Ovary (tissue), 9 donors: ENCODE data around the gene MYRIP. TPM values are rescaled to one million over a fixed set of nuclear protein-coding genes. Genes with fewer than 3 reads are reported as not detected.

ENCODE experiments used
- DNase-seq, 5 donors: peaks; one replicate each; pipeline ENCODE4 v3.0.0-alpha.2; 2019 to 2020
- H3K27ac ChIP-seq, 2 donors: fragments of 200-600 bp; one replicate each; pipeline versions ENCODE4 v1.5.1 to v1.8.0; 2019 to 2022
- H3K27me3 ChIP-seq: fragments of 200-600 bp; one replicate; pipeline ENCODE4 v1.8.0; 2022
- H3K36me3 ChIP-seq: fragments of 200-600 bp; sonication (generic); one replicate; pipeline ENCODE4 v1.5.1; 2019
- H3K4me1 ChIP-seq: one replicate; pipeline ENCODE4 v1.8.1; 2013; ENCODE audit warnings: mild to moderate bottlenecking, moderate library complexity; ENCODE audit not compliant: insufficient read depth
- H3K4me3 ChIP-seq: fragments of 200-600 bp; sonication (generic); one replicate; pipeline ENCODE4 v1.5.1; 2017
- H3K9me3 ChIP-seq, 2 donors: fragments of 200-600 bp in 1 of 2; sonication (generic) in 1 of 2; one replicate each; pipeline versions ENCODE4 v1.5.1 to v1.8.1; 2013 to 2019; ENCODE audit warnings: mild to moderate bottlenecking in 1 of 2, moderate library complexity in 1 of 2
- CTCF ChIP-seq, 3 donors: fragments of 450-650 bp in 2 of 3; fragments of 200-600 bp in 1 of 3; IDR thresholded peaks; one replicate each; pipeline versions ENCODE4 v1.5.1 to v1.8.0; 2016 to 2022; ENCODE audit warnings: antibody characterized with exemption in 3 of 3, mild to moderate bottlenecking in 1 of 3
- EP300 ChIP-seq: sonication (generic); formaldehyde crosslinking; IDR thresholded peaks from one replicate; pipeline ENCODE4 v1.6.1; 2017; ENCODE audit warnings: antibody characterized with exemption
- POLR2A ChIP-seq: fragments of 450-650 bp; IDR thresholded peaks from one replicate; pipeline ENCODE4 v1.6.1; 2017; ENCODE audit warnings: antibody characterized with exemption, mild to moderate bottlenecking, moderate library complexity
- WGBS, 3 donors: extraction: QIAGEN DNeasy Blood & Tissue Kit in 1 of 3; methylation state at CpG; one replicate each; pipeline versions ENCODE4 v1.1.5 to v1.1.7; 2013 to 2017; 5-methylcytosine and 5-hydroxymethylcytosine counted together
- intact Hi-C, 4 donors: fragments of 100-400 bp; cut with DNase I; formaldehyde crosslinking; loops; one replicate each; pipeline versions ENCODE4 v1.11.0 to v1.15.1; 2022 to 2023
- polyA plus RNA-seq, 2 donors: library from polyadenylated mRNA; stranded (reverse); fragments of 200-250 nt in 1 of 2; fragments of 350-450 nt in 1 of 2; fragmentation: Illumina TruSeq in 1 of 2; extraction: RNeasy Lipid Tissue Mini Kit (QIAGEN cat#74804) in 1 of 2; gene quantifications; one replicate each; pipeline ENCODE4 v1.2.3, GENCODE V29; 2013 to 2014
- total RNA-seq, 7 donors: library from RNA; depleted of rRNA in 2 of 7; stranded (reverse); fragments of >200 nt in 2 of 7; fragmentation: NEBNext Ultra II Directional in 3 of 7; extraction: Animal tissue kit (Norgen Biotek cat#: 25700) in 3 of 7; gene quantifications; one replicate each; pipeline versions ENCODE4 v1.1.0 to v1.2.4, GENCODE V29; 2016 to 2023
- donor health status: DM: no; HTN: no; CAD: no; lungs with moderate emphysema.
- donor health status: DM: no; HTN: no; CAD: no.
- donor health status: Bipolar disorder and iron deficiency.
- donor health status: DM: yes; HTN: yes; CAD: no.
- donor health status: DM: no; HTN: no; CAD: no.
- donor health status: DM: yes; HTN: yes; CAD: no.

The MYRIP gene
- total and polyA plus RNA-seq, 9 donors, result 2.8 to 8.4 (median 4.5) TPM

DNA sequence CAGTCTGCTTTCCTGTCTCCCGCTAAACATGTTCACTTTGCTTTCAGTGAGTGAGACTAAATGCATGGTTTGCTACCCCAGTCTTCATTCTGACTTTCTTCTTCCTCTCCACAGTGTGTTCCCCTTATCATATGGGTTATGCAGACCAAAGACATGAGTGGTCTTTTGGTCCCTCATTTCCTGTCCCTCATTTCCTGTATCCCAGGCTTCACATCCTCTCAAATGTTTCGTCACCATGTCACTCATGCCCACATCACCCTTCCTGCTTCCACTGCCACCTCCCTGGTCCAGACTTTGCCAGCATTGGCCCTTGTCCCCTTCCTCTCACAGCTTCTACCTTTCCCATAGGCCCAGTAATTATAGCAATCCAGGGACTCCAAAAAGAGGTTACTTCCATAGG lies 209.0 kb downstream of the MYRIP start:
- intact Hi-C loops, result no loop called here
- no peak overlapping the region for H3K27ac ChIP-seq
- H3K27me3 ChIP-seq, result no peaks in the 10 kb centered on the region
- no peak overlapping the region for H3K4me3 ChIP-seq
- no peak for DNase-seq
- TF ChIP-seq POLR2A (no peak), CTCF (IDR thresholded peaks at IDR 0.05) (no peak), EP300 (no peak)
- 90 to 98% (median 90%) methylated on average over 2 of the region's 2 CpGs for WGBS, 3 donors
- peaks cover 1% of the 10 kb centered on the region for H3K4me1 ChIP-seq
- H3K9me3 ChIP-seq, result no peaks in the 10 kb centered on the region
- no peaks in the 10 kb centered on the region for H3K36me3 ChIP-seq

GRCh38 chr3:40019376-40019775 lies 210.0 kb downstream of the MYRIP start:
- no peaks in the 10 kb centered on the region for H3K36me3 ChIP-seq
- no peak for DNase-seq
- no peaks in the 10 kb centered on the region for H3K9me3 ChIP-seq
- H3K27ac ChIP-seq, result no peak overlapping the region
- peaks cover 1% of the 10 kb centered on the region for H3K4me1 ChIP-seq
- H3K4me3 ChIP-seq, result no peak overlapping the region
- WGBS, 3 donors, result 71 to 81% (median 72%) methylated on average over 3 of the region's 3 CpGs
- no peaks in the 10 kb centered on the region for H3K27me3 ChIP-seq
- TF ChIP-seq CTCF (IDR thresholded peaks at IDR 0.05) (no peak), POLR2A (no peak), EP300 (no peak)
- intact Hi-C loops, result no loop called here

DNA sequence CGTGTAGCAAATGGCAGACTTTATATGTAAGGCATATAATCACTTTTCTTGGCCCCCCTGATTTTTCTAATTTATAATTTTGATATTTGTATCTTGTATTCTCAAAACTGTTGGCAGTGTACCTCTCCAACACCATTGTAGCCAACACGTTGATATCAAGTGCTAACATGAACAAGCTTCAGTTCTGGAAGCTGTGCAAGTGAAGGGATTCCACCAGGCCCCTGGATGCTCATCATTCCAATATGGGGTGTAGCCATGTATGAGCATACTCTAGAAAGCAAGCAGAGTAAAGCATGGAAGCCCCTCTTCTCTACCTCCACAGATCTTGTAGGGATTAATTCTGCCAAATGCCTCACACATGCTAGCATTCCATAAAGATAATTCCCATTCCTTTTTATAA lies 211.3 kb downstream of the MYRIP start:
- Histone ChIP-seq H3K4me1 (peaks cover 1% of the 10 kb centered on the region), H3K27ac (no peak overlapping the region), H3K9me3 (no peaks in the 10 kb centered on the region), H3K27me3 (no peaks in the 10 kb centered on the region), H3K4me3 (no peak overlapping the region), H3K36me3 (no peaks in the 10 kb centered on the region)
- no peak for TF ChIP-seq EP300
- TF ChIP-seq POLR2A, result no peak
- TF ChIP-seq CTCF (IDR thresholded peaks at IDR 0.05), result no peak
- intact Hi-C loops, result no loop called here
- DNase-seq, result no peak
- 61 to 67% (median 64%) methylated on average over 2 of the region's 2 CpGs for WGBS, 3 donors

- Histone ChIP-seq H3K27ac (no peak overlapping the region), H3K4me3 (no peak overlapping the region), H3K27me3 (no peaks in the 10 kb centered on the region), H3K4me1 (peaks cover 1% of the 10 kb centered on the region), H3K36me3 (no peaks in the 10 kb centered on the region), H3K9me3 (no peaks in the 10 kb centered on the region)
- intact Hi-C loops, result no loop called here
- TF ChIP-seq EP300, result no peak
- no peak for TF ChIP-seq CTCF (IDR thresholded peaks at IDR 0.05)
- WGBS, 3 donors, result 18 to 46% (median 19%) methylated on average over 1 of the region's 1 CpG
- no peak for DNase-seq
These were observed 211.9 kb downstream of the MYRIP start for GRCh38 chr3:40021338-40021737.
